Neural progenitor cell (in vitro differentiated cells): Measurements from ENCODE around the gene STAT4. TPM values are rescaled to one million over a fixed set of nuclear protein-coding genes. Genes with fewer than 3 reads are reported as not detected.

ENCODE experiments used
- DNase-seq: peaks from one replicate; pipeline ENCODE4 v3.0.0-alpha.2; 2016; ENCODE audit warnings: low spot score
- H2AFZ ChIP-seq: fragments of 200-600 bp; sonication (generic); replicated peaks from 2 replicates; pipeline ENCODE4 v1.6.1; 2016; ENCODE audit warnings: antibody characterized with exemption
- H3F3A ChIP-seq: fragments of 200-600 bp; sonication (generic); 2 replicates; pipeline ENCODE4 v1.6.1; 2016; ENCODE audit warnings: antibody characterized with exemption, low read depth
- H3K27ac ChIP-seq: fragments of 200-600 bp; sonication (generic); 2 replicates; pipeline ENCODE4 v1.5.1; 2016; ENCODE audit warnings: mild to moderate bottlenecking
- H3K27me3 ChIP-seq: fragments of 200-600 bp; sonication (generic); 2 replicates; pipeline ENCODE4 v1.6.1; 2016; ENCODE audit warnings: mild to moderate bottlenecking, moderate library complexity
- H3K36me3 ChIP-seq: fragments of 200-600 bp; sonication (generic); 2 replicates; pipeline ENCODE4 v1.5.1; 2016
- H3K4me1 ChIP-seq: fragments of 200-600 bp; sonication (generic); 2 replicates; pipeline ENCODE4 v1.6.1; 2016; ENCODE audit warnings: mixed run types
- H3K4me2 ChIP-seq: fragments of 200-600 bp; sonication (generic); 2 replicates; pipeline ENCODE4 v1.6.1; 2016
- H3K4me3 ChIP-seq: fragments of 200-600 bp; sonication (generic); 2 replicates; pipeline ENCODE4 v1.5.1; 2016
- H3K79me2 ChIP-seq: fragments of 200-600 bp; sonication (generic); 2 replicates; pipeline ENCODE4 v1.6.1; 2016; ENCODE audit warnings: low read depth
- H3K9ac ChIP-seq: fragments of 200-600 bp; sonication (generic); 2 replicates; pipeline ENCODE4 v1.6.1; 2016
- H3K9me3 ChIP-seq: fragments of 200-600 bp; sonication (generic); 2 replicates; pipeline ENCODE4 v1.5.1; 2016; ENCODE audit warnings: low read depth
- H4K20me1 ChIP-seq: fragments of 200-600 bp; sonication (generic); 2 replicates; pipeline ENCODE4 v1.6.1; 2016; ENCODE audit warnings: low read depth
- H3K27ac Mint-ChIP-seq: 3 replicates; pipeline ENCODE4 v1.8.0; 2021; ENCODE audit warnings: mixed read lengths
- H3K27me3 Mint-ChIP-seq: 2 replicates; pipeline ENCODE4 v1.8.0; 2022; ENCODE audit warnings: low read depth, mild to moderate bottlenecking, inconsistent platforms, moderate library complexity, mixed read lengths; ENCODE audit not compliant: insufficient read depth
- H3K36me3 Mint-ChIP-seq: 3 replicates; pipeline ENCODE4 v1.8.0; 2021; ENCODE audit warnings: mixed read lengths
- H3K4me1 Mint-ChIP-seq: 3 replicates; pipeline ENCODE4 v1.8.0; 2021; ENCODE audit warnings: mixed read lengths
- H3K4me3 Mint-ChIP-seq: 3 replicates; pipeline ENCODE4 v1.8.0; 2021; ENCODE audit warnings: mild to moderate bottlenecking, moderate library complexity, mixed read lengths
- H3K9me3 Mint-ChIP-seq: 3 replicates; pipeline ENCODE4 v1.8.0; 2020; ENCODE audit warnings: mixed read lengths
- EZH2 ChIP-seq: fragments of 200-600 bp; sonication (generic); IDR thresholded peaks from 2 replicates; pipeline ENCODE4 v1.6.1; 2017; ENCODE audit warnings: antibody characterized with exemption, mild to moderate bottlenecking, moderate library complexity
- EZH2phosphoT487 ChIP-seq: fragments of 200-600 bp; sonication (generic); IDR thresholded peaks from 2 replicates; pipeline ENCODE4 v1.6.1; 2017; ENCODE audit warnings: antibody characterized with exemption
- total RNA-seq: library from RNA; depleted of rRNA; stranded (reverse); fragments of >200 nt; gene quantifications from 2 replicates; pipeline ENCODE4 v1.2.3, GENCODE V29; 2015; ENCODE audit warnings: low replicate concordance
- TF ChIP-seq, protein P1 (sequence below): fragments of 200-600 bp; sonication (generic); IDR thresholded peaks from 2 replicates; pipeline ENCODE4 v1.5.1; 2017; ENCODE audit warnings: antibody characterized with exemption, mild to moderate bottlenecking

STAT4 gene
- total RNA-seq, 1 donor from 2014 or later: 0.32 TPM

DNA sequence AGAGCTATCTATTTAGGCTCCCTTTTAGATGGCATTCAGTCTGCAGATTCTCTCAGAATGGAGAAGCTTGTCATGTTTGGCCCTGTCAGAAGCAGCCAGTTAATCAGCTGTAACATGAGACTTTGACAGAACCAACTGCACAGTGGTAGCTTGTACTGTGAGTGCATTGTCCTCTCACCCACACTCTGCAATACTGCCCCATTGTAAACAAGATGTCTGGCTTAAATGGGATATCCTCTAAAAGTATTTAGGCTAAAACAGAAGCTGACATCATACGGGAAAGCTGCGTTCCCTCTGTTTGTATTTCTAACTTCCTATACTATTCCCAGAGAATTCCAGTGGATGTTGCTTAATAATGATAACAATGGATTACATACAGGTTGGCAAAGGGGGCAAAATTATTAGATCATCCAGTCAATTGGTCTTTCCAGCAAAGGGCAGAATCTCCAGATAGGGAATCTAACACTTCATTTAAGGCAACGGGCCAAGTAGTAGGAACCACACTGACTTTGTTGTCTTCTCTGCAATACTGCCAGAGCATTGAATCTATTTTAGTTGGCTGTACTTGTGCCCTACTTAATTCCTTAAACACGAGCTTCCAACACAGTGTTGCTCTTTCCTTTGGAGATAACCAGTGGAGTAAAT is 15.4 kb upstream of the STAT4 start:
- peak; percentile 63 for DNase-seq
- no peaks in the 10 kb centered on the region for H3K9me3 ChIP-seq
- no peaks in the 10 kb centered on the region for H3K36me3 ChIP-seq
- no peaks in the 10 kb centered on the region for H3F3A ChIP-seq
- no peaks in the 10 kb centered on the region for H3K79me2 ChIP-seq
- H3K27me3 ChIP-seq: no peaks in the 10 kb centered on the region
- Mint-ChIP-seq H3K4me1 (peaks cover 17% of the 10 kb centered on the region), H3K27me3 (peaks cover 3% of the 10 kb centered on the region), H3K4me3 (no peak overlapping the region), H3K36me3 (no peaks in the 10 kb centered on the region), H3K27ac (no peak overlapping the region), H3K9me3 (no peaks in the 10 kb centered on the region)
- no peaks in the 10 kb centered on the region for H4K20me1 ChIP-seq
- H2AFZ ChIP-seq: no peak overlapping the region
- TF ChIP-seq, protein P1, sequence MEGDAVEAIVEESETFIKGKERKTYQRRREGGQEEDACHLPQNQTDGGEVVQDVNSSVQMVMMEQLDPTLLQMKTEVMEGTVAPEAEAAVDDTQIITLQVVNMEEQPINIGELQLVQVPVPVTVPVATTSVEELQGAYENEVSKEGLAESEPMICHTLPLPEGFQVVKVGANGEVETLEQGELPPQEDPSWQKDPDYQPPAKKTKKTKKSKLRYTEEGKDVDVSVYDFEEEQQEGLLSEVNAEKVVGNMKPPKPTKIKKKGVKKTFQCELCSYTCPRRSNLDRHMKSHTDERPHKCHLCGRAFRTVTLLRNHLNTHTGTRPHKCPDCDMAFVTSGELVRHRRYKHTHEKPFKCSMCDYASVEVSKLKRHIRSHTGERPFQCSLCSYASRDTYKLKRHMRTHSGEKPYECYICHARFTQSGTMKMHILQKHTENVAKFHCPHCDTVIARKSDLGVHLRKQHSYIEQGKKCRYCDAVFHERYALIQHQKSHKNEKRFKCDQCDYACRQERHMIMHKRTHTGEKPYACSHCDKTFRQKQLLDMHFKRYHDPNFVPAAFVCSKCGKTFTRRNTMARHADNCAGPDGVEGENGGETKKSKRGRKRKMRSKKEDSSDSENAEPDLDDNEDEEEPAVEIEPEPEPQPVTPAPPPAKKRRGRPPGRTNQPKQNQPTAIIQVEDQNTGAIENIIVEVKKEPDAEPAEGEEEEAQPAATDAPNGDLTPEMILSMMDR: no peak
- TF ChIP-seq EZH2 (no peak), EZH2phosphoT487 (no peak)
- no peak overlapping the region for H3K27ac ChIP-seq
- peaks cover 15% of the 10 kb centered on the region for H3K4me1 ChIP-seq
- no peak overlapping the region for H3K9ac ChIP-seq
- no peak overlapping the region for H3K4me2 ChIP-seq
- no peak overlapping the region for H3K4me3 ChIP-seq

DNA sequence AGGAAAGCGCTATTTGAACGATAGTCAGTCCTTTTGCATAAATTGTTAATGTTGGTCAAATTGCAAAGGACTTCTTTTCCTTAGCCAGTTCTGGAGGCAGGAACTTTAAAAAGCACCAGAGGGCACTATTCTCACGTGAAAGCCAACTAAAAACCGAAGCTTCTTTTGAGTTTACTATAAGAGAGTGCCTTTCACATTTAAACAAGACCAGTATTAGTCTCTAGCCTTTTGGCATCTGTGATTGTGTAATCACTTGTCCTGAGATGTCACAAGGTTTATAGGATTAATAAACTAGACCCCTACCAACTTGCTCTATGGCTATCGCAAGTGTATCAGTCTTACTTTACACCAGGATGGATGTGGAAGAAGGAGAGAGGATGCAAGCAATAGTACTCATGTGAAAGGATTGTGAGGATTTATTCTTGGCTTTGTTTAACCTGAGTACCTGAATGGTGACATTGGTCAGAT is 14.4 kb upstream of the STAT4 start:
- Histone ChIP-seq H3K27me3 (no peaks in the 10 kb centered on the region), H3F3A (no peaks in the 10 kb centered on the region), H3K4me3 (no peak overlapping the region), H3K36me3 (no peaks in the 10 kb centered on the region), H3K9me3 (no peaks in the 10 kb centered on the region), H3K27ac (no peak overlapping the region), H2AFZ (no peak overlapping the region), H4K20me1 (no peaks in the 10 kb centered on the region), H3K9ac (no peak overlapping the region), H3K4me1 (peaks cover 15% of the 10 kb centered on the region), H3K79me2 (no peaks in the 10 kb centered on the region), H3K4me2 (no peak overlapping the region)
- no peak for TF ChIP-seq EZH2phosphoT487
- TF ChIP-seq, protein P1: peak; percentile 69
- DNase-seq: peak; percentile 57
- no peaks in the 10 kb centered on the region for H3K9me3 Mint-ChIP-seq
- H3K4me3 Mint-ChIP-seq: no peak overlapping the region
- H3K36me3 Mint-ChIP-seq: no peaks in the 10 kb centered on the region
- no peak overlapping the region for H3K27ac Mint-ChIP-seq
- H3K4me1 Mint-ChIP-seq: peaks cover 13% of the 10 kb centered on the region
- peaks cover 3% of the 10 kb centered on the region for H3K27me3 Mint-ChIP-seq

DNA sequence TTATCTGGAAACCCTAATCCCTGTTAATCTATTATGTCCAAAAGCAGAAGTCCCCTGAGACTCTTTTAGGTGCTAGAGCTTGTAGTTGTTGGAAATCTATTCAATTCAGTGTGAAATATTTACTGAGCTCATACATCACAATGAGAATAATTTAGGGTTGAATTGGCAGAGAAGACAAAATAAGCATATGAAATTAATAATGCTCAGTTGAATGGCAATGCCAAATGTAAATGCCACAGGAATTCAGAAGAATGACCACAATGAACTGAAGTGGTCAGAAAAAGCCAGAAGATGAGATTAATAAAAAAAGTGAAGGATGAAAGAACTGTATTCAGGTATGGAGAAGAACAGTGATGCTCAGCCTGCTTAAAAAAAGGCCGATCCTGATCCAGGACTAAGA is 8.0 kb upstream of the STAT4 start:
- no peaks in the 10 kb centered on the region for H4K20me1 ChIP-seq
- TF ChIP-seq EZH2phosphoT487: no peak
- TF ChIP-seq, protein P1: no peak
- TF ChIP-seq EZH2: no peak
- no peaks in the 10 kb centered on the region for H3K4me1 ChIP-seq
- H3K4me3 ChIP-seq: no peak overlapping the region
- Mint-ChIP-seq H3K36me3 (no peaks in the 10 kb centered on the region), H3K4me3 (no peak overlapping the region), H3K27ac (no peak overlapping the region), H3K27me3 (peaks cover 3% of the 10 kb centered on the region), H3K4me1 (peaks cover 18% of the 10 kb centered on the region), H3K9me3 (peaks cover 2% of the 10 kb centered on the region)
- H3K27me3 ChIP-seq: no peaks in the 10 kb centered on the region
- no peak for DNase-seq
- H3K36me3 ChIP-seq: no peaks in the 10 kb centered on the region
- H2AFZ ChIP-seq: no peak overlapping the region
- no peaks in the 10 kb centered on the region for H3K79me2 ChIP-seq
- H3K9ac ChIP-seq: no peak overlapping the region
- H3K4me2 ChIP-seq: no peak overlapping the region
- H3K9me3 ChIP-seq: no peaks in the 10 kb centered on the region
- H3K27ac ChIP-seq: no peak overlapping the region
- H3F3A ChIP-seq: no peaks in the 10 kb centered on the region
